Measurements from ENCODE around the gene CFAP119. TPM values are rescaled to one million over a fixed set of nuclear protein-coding genes. Genes with fewer than 3 reads are reported as not detected.

CFAP119 gene
- total RNA-seq, 1 experiment from 2014 or later = 1.1 TPM

GRCh38 chr16:30786115-30786935 is 24.5 kb upstream of the CFAP119 start:
- Histone ChIP-seq H3K4me1 (replicated peaks) (peaks cover 12% of the 10 kb centered on the region), H3K27ac (peak overlapping the region; percentile 78), H3K4me3 (peak overlapping the region; percentile 74), H3K9me3 (replicated peaks) (no peaks in the 10 kb centered on the region), H3K36me3 (peaks cover 35% of the 10 kb centered on the region), H3K27me3 (replicated peaks) (no peaks in the 10 kb centered on the region)
- DNase-seq (ENCODE audit: low read depth in 1 of 2, low spot score in 2 of 2) = peak; percentile 46 to 73

GRCh38 chr16:30785126-30786106 is 23.6 kb upstream of the CFAP119 start:
- peaks cover 12% of the 10 kb centered on the region for H3K4me1 ChIP-seq (replicated peaks)
- no peaks in the 10 kb centered on the region for H3K9me3 ChIP-seq (replicated peaks)
- peak overlapping the region; percentile 74 for H3K4me3 ChIP-seq
- no peak overlapping the region for H3K27ac ChIP-seq
- peaks cover 43% of the 10 kb centered on the region for H3K36me3 ChIP-seq
- H3K27me3 ChIP-seq (replicated peaks) = no peaks in the 10 kb centered on the region
- no peak for DNase-seq (ENCODE audit: low read depth in 1 of 2, low spot score in 2 of 2)

GRCh38 chr16:30784215-30784614 is 22.4 kb upstream of the CFAP119 start:
- Histone ChIP-seq H3K27me3 (replicated peaks) (no peaks in the 10 kb centered on the region), H3K36me3 (peaks cover 55% of the 10 kb centered on the region), H3K9me3 (replicated peaks) (no peaks in the 10 kb centered on the region), H3K4me1 (replicated peaks) (peaks cover 12% of the 10 kb centered on the region), H3K4me3 (no peak overlapping the region), H3K27ac (no peak overlapping the region)
- DNase-seq (ENCODE audit: low read depth in 1 of 2, low spot score in 2 of 2) = no peak

- Histone ChIP-seq H3K4me1 (replicated peaks) (peaks cover 12% of the 10 kb centered on the region), H3K27ac (no peak overlapping the region), H3K9me3 (replicated peaks) (no peaks in the 10 kb centered on the region), H3K27me3 (replicated peaks) (no peaks in the 10 kb centered on the region), H3K36me3 (peaks cover 62% of the 10 kb centered on the region), H3K4me3 (no peak overlapping the region)
- no peak for DNase-seq (ENCODE audit: low read depth in 1 of 2, low spot score in 2 of 2)
Observed at GRCh38 chr16:30783280-30784109, 21.6 kb upstream of the CFAP119 start.

GRCh38 chr16:30782486-30783279 is 20.8 kb upstream of the CFAP119 start:
- H3K9me3 ChIP-seq (replicated peaks) = no peaks in the 10 kb centered on the region
- H3K27me3 ChIP-seq (replicated peaks) = no peaks in the 10 kb centered on the region
- H3K4me1 ChIP-seq (replicated peaks) = peaks cover 9% of the 10 kb centered on the region
- peaks cover 69% of the 10 kb centered on the region for H3K36me3 ChIP-seq
- no peak overlapping the region for H3K4me3 ChIP-seq
- H3K27ac ChIP-seq = no peak overlapping the region
- no peak for DNase-seq (ENCODE audit: low read depth in 1 of 2, low spot score in 2 of 2)

- Histone ChIP-seq H3K9me3 (replicated peaks) (no peaks in the 10 kb centered on the region), H3K27ac (no peak overlapping the region), H3K4me1 (replicated peaks) (peaks cover 12% of the 10 kb centered on the region), H3K36me3 (peaks cover 79% of the 10 kb centered on the region), H3K4me3 (no peak overlapping the region), H3K27me3 (replicated peaks) (no peaks in the 10 kb centered on the region)
- DNase-seq (ENCODE audit: low read depth in 1 of 2, low spot score in 2 of 2) = no peak
Observed at GRCh38 chr16:30780549-30780948, 18.7 kb upstream of the CFAP119 start.

- Histone ChIP-seq H3K4me1 (replicated peaks) (peaks cover 17% of the 10 kb centered on the region), H3K27ac (no peak overlapping the region), H3K9me3 (replicated peaks) (no peaks in the 10 kb centered on the region), H3K36me3 (peaks cover 80% of the 10 kb centered on the region), H3K4me3 (no peak overlapping the region), H3K27me3 (replicated peaks) (no peaks in the 10 kb centered on the region)
- no peak for DNase-seq (ENCODE audit: low read depth in 1 of 2, low spot score in 2 of 2)
Observed at GRCh38 chr16:30780021-30780420, 18.2 kb upstream of the CFAP119 start.

GRCh38 chr16:30779596-30779995 is 17.7 kb upstream of the CFAP119 start:
- no peak overlapping the region for H3K4me3 ChIP-seq
- peaks cover 21% of the 10 kb centered on the region for H3K4me1 ChIP-seq (replicated peaks)
- no peaks in the 10 kb centered on the region for H3K9me3 ChIP-seq (replicated peaks)
- H3K27ac ChIP-seq = no peak overlapping the region
- DNase-seq (ENCODE audit: low read depth in 1 of 2, low spot score in 2 of 2) = no peak
- H3K36me3 ChIP-seq = peaks cover 83% of the 10 kb centered on the region
- no peaks in the 10 kb centered on the region for H3K27me3 ChIP-seq (replicated peaks)

GRCh38 chr16:30778549-30779244 is 16.8 kb upstream of the CFAP119 start:
- Histone ChIP-seq H3K27ac (no peak overlapping the region), H3K36me3 (peaks cover 87% of the 10 kb centered on the region), H3K27me3 (replicated peaks) (no peaks in the 10 kb centered on the region), H3K4me3 (no peak overlapping the region), H3K4me1 (replicated peaks) (peaks cover 21% of the 10 kb centered on the region), H3K9me3 (replicated peaks) (no peaks in the 10 kb centered on the region)
- DNase-seq (ENCODE audit: low read depth in 1 of 2, low spot score in 2 of 2) = no peak

- no peak for DNase-seq (ENCODE audit: low read depth in 1 of 2, low spot score in 2 of 2)
- no peak overlapping the region for H3K4me3 ChIP-seq
- H3K9me3 ChIP-seq (replicated peaks) = no peaks in the 10 kb centered on the region
- no peaks in the 10 kb centered on the region for H3K27me3 ChIP-seq (replicated peaks)
- peaks cover 87% of the 10 kb centered on the region for H3K36me3 ChIP-seq
- H3K4me1 ChIP-seq (replicated peaks) = peaks cover 21% of the 10 kb centered on the region
- H3K27ac ChIP-seq = no peak overlapping the region
Observed at GRCh38 chr16:30777591-30778297, 15.9 kb upstream of the CFAP119 start.

GRCh38 chr16:30775392-30776188 is 13.7 kb upstream of the CFAP119 start:
- Histone ChIP-seq H3K27ac (peak overlapping the region; percentile 58), H3K27me3 (replicated peaks) (no peaks in the 10 kb centered on the region)
- peak; percentile 74 to 87 for DNase-seq (ENCODE audit: low read depth in 1 of 2, low spot score in 2 of 2)

More at GRCh38 chr16:30775392-30776188, 13.7 kb upstream of the CFAP119 start:
- H3K4me3 ChIP-seq = peak overlapping the region; percentile 51
- H3K9me3 ChIP-seq (replicated peaks) = no peaks in the 10 kb centered on the region
- peaks cover 88% of the 10 kb centered on the region for H3K36me3 ChIP-seq
- H3K4me1 ChIP-seq (replicated peaks) = peaks cover 21% of the 10 kb centered on the region

All from SJSA1 (cell line).